A673 (cell line): Measurements from ENCODE around the gene OR4D11.

Experiments used
- EZH2 ChIP-seq: fragments of 200-600 bp; sonication (generic); IDR thresholded peaks from 2 replicates; pipeline ENCODE4 v1.6.1; 2017; ENCODE audit warnings: borderline replicate concordance, low read depth, mild to moderate bottlenecking, mixed read lengths, antibody characterized with exemption, low read length; ENCODE audit not compliant: poor library complexity, severe bottlenecking
- TF ChIP-seq, protein P1 (sequence below): fragments of 300-800, 200-600 bp; sonication (generic); conservative IDR thresholded peaks from 2 replicates; pipeline ENCODE4 v1.5.1; 2017; ENCODE audit warnings: low read depth, mild to moderate bottlenecking, antibody characterized with exemption, low read length, moderate library complexity, mixed read lengths

GRCh38 chr11:59548309-59548656 is 44.9 kb downstream of the OR4D11 start:
- TF ChIP-seq, protein P1, sequence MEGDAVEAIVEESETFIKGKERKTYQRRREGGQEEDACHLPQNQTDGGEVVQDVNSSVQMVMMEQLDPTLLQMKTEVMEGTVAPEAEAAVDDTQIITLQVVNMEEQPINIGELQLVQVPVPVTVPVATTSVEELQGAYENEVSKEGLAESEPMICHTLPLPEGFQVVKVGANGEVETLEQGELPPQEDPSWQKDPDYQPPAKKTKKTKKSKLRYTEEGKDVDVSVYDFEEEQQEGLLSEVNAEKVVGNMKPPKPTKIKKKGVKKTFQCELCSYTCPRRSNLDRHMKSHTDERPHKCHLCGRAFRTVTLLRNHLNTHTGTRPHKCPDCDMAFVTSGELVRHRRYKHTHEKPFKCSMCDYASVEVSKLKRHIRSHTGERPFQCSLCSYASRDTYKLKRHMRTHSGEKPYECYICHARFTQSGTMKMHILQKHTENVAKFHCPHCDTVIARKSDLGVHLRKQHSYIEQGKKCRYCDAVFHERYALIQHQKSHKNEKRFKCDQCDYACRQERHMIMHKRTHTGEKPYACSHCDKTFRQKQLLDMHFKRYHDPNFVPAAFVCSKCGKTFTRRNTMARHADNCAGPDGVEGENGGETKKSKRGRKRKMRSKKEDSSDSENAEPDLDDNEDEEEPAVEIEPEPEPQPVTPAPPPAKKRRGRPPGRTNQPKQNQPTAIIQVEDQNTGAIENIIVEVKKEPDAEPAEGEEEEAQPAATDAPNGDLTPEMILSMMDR: no peak
- TF ChIP-seq EZH2: no peak
